Hypothalamus (tissue), 51 donors: ENCODE data around the gene SH2D3A.
"Not testable (repeated sequence)": the region's sequence is repeated elsewhere in the genome, so short reads cannot be mapped to it uniquely, and the experiment has no call there.

Source experiments
- DNase-seq, 51 donors: peaks; one replicate each; lab custom pipeline; 2025; lab: John Stamatoyannopoulos, UW

The SH2D3A gene

DNA sequence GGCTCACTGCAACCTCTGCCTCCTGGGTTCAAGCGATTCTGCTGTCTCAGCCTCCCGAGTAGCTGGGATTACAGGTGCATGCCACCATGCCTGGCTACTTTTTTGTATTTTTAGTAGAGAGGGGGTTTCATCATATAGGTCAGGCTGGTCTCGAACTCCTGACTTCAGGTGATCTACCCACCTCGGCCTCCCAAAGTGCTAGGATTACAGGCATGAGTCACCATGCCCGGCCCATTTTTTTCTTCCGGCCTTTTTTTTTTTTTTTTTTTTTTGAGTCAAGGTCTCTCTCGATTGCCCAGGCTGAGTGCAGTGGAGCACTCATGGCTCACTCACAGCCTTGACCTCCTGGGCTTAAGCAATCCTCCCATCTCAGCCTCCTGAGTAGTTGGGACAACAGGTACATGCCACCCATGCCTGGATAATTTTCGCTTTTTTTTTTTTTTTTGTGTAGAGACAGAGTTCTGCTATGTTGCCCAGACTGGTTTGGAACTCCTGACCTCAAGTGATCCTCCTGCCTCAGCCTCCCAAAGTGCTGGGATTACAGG is 4.9 kb downstream of the SH2D3A start:
- not testable (repeated sequence) for DNase-seq

DNA sequence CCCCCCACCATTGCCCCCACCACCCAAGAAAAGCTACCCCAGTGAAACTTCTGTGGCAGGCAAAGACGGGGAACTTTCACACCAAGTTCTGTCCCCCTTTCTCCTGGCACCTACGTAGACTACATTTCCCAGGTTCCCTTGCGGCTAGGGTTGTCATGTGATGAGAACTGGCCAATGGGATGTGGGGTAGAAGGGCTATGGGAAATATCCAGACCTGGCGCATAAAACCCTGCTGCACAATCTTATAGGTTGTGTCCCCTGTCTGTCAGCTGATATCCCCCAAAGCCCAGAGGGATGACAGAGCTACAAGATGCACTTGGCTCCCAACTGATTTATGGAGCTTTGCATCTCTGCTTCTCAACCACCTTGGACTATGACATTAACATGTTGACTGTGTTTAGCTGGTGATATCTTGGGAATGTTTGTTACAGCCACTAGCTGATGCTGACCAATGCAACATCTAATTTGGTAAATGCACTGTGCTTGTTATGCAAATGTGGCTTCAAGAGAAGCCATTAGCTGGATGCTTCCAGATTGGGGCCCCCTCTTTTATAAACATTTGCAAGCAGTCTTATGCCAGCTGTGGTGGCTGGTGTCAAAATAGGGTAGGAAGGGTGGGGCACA is 6.1 kb downstream of the SH2D3A start:
- no peak for DNase-seq

DNA sequence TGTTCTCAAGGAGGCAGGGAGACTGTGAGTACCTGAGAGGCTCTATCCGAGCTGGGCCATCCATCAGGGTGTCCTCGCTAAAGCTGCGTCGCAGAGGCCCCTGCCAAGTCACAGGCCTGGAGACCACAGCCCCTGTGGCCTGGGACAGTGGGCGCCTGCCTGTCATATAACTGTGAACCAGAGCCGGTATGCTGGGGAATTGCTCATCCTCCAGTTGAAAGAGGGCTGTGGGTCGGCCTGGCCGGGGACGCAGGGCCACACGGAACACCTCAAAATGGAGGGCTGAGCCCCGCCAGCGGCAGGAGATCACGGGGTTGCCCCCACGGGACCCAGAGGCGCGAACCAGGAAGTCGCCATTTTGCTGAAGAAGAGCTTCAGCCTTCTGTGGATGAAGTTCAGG is 6.6 kb downstream of the SH2D3A start:
- no peak for DNase-seq

DNA sequence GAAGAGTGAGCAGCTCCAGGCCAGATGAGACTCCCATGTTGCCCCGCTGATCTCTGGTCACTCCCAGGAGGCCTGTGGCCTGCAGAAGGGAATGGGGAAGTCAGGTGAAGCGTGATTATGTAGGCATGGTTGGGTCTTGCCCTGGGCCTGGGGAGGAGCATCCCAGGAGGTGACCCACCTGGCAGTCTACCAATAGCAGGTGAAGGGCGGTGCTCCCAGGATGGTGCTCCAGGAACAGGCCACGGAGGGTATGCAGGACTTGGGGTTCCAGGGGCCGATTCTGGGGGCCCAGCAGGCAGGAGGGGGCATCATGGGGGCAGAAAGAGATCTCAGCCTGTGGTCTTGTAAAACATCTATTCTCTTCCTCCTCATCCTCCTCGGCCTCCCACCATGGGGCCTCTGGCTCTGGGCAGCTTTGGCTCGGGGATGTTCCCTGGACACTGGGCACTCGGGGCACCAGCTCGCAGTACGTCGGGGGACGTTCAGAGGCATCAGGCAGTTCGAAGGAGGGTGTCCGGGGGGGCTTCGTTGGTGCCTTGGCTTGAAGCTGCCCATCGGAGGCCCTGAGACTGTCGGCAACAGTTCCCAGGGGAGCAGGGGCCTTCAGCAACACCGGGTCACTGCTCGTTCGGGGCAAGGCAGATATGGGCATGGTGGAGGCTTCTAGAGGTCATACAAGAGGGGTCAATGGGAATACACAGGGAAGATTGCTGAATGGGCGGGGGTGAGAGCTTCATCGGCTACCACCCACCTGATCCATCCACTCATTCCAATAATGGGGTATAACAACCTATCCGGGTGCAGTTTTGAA is 12.4 kb downstream of the SH2D3A start:
- DNase-seq = no peak

DNA sequence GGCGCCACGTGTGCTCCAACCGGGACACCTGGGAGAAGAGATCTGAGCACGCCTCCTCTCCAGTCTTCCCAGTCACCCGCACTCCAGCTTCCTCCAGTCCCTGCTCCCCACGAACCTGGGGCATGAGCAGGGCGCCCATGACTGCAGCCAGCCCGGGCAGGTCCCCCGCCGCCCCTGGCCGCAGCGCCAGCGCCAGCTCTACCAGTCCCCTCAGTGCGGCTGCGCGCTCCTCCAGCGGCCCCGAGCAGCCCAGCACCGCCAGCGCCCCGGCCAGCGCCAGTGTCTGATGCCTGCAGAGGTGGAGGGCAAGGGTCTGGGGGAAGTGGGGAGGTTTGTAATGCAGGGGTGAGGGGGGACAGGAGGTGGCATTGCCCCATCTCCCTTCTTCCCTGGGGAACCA is 13.1 kb downstream of the SH2D3A start:
- DNase-seq = no peak

DNA sequence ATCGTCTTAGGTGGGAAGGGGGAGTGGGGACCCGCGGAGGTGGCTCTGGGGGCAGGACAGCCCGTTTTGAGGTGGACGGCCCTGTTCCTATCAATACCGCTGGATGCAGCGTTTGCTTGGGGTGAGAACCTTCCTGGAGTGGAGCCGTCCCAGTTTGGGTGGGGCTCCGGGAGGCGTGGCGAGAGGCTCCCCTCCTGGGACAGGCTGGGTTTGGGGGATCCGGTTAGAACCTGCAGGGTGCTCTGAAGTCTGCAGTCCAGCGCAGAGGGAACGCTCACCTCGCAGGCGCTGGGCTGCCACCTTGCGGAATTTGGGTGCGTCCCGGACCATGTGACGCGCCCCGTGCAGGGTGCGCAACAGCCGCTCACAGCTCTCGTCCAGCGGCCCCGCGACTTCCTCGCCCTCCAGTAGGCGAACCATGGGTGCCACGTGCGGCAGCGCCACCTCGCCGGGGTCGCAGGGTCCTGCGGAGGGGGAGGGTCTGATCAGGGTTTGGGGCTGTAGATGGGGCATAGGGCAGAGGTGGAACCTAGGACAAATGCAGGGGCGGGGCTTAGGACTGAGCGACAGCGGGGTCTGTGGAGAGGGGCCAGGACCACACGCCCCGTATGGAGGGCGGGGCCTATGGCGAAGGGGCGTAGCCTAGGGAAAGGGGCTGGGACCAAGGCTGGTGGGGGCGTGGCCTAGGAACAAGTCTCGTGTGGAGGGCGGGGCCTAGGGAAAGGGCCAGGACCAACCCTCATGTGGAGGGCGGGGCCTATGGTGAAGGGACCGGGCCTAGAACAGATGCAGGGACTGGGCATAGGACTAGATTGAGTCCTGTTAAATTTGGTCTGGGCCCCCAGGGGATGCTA is 13.8 kb downstream of the SH2D3A start:
- peak in 8 of 51 donors; percentile 2 to 31 (median 16) for DNase-seq

DNA sequence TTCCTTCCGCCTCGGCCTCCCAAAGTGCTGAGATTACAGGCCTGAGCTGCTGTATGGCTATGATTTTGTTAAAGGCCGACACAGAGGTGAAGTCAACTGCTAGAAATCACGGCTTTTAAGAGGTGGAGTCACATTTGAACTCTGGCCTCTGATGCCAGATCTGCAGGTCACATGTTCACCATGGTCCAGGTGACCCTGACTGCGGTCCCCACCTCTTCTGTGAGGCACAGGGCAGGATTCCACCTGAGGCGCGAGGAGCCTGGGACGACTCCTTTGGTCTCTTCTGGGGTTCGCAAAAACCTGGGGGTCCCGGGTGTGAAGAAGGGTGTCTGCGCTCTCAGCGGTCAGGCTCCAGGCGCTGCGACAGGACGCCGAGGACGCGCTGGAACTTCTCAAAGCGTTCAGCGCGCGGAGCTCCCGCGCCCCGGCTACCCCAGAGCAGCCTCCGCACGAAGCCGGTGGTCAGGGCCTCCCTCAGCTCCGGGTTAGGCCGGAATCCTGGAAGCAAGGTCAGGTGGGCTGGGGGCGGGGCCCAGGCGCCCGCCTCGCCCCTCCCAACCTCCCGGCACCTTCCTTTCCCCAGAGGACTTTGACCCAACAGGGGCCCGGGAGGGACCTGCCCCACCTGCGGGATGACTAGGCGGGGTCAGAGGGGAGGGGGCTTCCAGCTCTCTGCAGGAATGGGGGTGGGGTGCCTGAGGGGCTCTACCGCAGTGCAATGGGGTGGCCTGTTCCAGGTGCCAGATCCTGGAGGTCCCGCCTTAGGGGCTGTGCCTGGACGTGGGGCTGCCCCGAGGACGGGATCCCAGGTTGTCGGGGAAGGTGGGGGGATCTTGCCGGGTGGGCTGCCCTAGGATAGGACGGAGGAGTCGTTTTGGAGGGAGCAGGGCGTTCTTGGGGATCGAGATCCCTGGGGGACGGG is 14.7 kb downstream of the SH2D3A start:
- no peak for DNase-seq

DNA sequence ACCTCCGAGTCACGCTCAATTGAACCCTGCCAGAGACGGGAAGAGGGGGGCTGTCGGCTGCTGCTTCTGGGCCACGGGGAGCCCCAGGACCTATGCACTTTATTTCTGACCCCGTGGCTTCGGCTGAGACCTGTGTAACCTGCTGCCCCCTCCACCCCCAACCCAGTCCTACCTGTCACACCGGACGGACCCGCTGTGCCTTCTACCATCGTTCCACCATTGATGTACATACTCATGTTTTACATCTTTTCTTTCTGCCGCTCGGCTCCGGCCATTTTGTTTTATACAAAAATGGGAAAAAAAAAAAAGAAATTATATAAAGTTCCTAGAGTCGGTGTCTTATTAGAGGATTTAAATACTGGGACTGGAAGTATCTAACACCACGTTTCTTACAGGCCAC is 16.0 kb downstream of the SH2D3A start:
- no peak for DNase-seq

DNA sequence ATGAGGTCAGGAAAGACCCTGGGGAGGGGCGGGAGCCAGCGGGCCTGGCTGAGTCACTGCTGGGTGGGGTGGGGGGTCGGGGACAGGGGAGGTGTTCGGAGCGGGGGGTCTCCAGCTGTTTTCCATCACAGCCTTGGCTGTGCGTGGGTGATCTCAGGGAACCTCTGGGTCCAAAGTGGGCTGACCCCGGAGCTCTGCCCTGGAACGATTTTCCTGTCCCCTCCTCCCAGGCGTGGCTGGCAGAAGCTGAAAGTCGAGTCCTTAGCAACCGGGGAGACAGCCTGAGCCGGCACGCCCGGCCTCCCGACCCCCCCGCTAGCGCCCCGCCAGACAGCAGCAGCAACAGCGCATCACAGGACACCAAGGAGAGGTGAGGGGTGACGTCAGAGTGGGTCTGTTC is 17.2 kb downstream of the SH2D3A start:
- DNase-seq = no peak

DNA sequence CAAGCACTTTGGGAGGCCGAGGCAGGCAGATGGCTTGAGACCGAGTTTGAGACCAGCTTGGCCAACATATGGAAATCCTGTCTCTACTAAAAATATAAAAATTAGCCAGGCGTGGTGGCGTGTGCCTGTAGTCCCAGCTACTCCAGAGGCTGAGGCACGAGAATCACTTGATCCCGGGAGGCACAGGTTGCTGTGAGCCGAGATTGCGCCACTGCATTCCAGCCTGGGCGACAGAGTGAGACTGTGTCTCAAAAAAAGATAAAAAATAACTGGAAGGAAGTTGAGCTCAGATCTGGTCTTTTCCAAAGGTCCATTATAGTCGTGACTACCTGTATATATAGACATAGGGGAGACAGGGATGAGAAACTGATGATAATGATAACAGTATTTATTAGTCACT is 18.7 kb downstream of the SH2D3A start:
- not testable (repeated sequence) for DNase-seq

DNA sequence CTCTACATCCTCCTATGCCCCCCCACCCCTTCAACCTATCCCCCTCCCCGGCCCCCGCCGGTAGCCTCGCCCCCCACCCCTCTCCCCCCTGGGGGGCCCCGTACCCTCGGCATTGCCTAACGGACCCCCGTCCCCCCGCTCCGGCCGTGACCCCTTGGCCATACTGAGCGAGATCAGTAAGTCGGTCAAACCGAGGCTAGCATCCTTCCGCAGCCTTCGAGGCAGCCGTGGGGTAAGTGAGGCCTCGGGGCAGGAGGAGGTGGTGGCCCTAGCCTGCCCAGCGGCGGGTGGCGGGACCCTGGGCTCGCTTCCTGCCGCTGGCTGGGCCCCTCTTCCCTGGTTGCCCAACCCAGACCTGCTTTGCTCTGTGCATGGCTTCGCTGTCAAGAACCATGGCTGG is 21.3 kb downstream of the SH2D3A start:
- DNase-seq = no peak

DNA sequence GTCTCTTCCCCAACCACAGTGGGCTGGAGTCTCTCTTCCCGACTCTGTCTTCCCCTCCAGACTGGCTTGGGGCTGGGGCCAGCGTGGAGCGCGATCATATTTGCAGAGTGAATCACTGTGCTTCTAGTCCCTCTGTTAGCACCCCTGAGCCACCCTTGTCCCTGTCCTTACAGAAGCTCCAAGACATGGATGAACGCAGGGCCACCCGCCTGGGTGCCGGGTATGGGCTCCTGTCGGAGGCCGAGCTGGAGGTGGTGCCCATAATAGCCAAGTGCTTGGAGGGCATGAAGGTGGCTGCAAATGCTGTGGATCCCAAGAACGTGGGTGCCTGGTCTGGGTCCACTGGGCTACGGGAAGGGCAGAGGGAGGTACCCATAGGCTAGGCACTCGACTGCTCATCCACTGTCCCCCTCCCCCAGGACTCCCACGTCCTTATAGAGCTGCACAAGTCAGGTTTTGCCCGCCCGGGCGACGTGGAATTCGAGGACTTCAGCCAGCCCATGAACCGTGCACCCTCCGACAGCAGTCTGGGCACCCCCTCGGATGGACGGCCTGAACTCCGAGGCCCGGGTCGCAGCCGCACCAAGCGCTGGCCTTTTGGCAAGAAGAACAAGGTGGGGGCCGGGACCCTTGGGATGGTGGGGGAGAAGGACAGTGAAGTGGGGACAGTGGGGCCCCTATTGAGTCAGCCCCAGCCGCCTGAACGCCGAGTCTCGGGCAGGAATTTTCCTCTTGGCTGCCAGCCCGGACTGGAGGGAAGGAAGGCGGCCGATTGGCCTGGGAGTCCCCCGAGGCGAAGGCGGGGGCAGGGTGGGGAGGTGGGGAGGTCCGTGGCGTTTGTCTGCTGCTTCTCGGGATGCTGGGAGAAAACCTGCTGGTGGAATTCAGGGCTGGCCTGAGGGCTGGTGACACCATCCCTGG is 22.6 kb downstream of the SH2D3A start:
- peak in 43 of 51 donors; percentile 3 to 83 (median 58) for DNase-seq

DNA sequence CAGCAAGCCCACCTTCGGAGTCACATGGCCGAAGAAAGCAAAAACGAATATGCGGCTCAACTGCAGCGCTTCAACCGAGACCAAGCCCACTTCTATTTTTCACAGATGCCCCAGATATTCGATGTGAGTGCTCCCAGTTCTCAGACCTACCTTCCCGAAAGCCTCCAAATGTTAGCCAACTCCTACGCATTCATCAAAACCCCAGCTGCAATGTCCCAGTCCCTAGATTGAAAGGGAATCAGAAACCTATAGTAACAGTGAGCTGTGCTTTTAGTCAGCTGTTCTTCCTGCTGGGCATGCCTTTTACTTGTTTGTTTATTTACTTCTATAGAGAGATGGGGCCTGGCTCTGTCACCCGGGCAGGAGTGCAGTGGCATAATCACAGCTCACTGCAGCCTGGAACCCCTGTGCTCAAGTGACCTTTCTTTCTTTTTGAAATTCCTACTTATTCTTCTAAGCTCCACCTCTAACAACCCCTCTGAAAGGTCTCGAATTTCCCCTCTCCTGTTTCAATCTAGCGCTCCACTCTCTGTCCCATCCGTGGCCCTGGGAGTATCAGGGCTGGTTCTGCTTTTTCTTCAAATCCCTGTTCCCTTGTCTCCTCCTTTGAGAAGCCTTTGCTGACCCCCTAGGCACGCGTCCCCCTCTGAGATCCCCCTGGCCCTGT is 23.4 kb downstream of the SH2D3A start:
- no peak for DNase-seq

DNA sequence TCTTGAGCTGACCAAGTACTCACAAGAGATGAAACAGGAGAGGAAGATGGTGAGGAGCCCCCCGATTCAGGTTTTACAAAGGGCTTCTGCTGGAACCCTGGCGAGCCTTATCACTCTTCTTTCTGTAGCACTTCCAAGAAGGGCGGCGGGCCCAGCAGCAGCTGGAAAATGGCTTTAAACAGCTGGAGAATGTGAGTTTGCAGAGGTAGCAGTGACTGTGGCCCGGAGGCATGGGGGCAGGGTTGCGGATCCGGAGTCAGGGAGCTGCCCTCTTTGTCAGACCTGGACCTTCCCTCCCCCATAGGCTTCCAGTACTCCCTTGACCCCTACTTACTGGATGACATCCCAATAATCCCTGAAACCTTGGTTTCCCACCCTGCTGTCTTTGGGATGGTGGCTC is 24.2 kb downstream of the SH2D3A start:
- no peak for DNase-seq

DNA sequence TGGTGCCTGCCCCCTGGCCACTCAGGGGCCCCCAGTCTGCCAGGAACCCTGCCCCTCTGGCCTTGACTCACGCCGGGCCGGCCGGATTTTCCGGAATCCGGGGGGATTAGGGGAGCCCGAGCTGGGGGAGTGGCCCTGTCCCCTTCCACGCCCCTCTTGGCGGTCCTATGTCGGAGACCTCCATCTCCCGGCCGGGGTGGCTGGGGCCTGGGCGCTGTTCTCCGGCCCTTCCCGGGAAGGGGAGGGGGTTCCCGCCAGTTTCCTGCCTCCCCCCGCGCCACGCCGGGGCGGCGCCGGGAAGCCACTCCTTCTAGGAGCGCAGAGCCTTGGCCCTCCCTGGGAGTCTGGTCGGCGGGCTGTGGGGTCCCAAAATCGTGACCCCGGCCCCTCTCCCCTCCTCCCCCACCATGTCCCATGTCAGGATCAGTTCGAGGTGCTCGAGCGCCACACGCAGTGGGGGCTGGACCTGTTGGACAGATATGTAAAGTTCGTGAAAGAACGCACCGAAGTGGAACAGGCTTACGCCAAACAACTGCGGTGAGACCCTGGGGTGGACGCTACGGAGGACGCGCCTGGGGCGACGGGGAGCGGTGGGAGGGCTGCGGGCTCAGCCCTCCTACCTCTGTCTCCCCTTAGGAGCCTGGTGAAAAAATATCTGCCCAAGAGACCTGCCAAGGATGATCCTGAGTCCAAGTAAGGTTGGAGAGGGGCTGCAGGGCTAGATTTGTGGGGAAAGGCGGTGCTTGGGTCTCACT is 26.5 kb downstream of the SH2D3A start:
- DNase-seq = peak in 7 of 51 donors; percentile 12 to 33 (median 17)

DNA sequence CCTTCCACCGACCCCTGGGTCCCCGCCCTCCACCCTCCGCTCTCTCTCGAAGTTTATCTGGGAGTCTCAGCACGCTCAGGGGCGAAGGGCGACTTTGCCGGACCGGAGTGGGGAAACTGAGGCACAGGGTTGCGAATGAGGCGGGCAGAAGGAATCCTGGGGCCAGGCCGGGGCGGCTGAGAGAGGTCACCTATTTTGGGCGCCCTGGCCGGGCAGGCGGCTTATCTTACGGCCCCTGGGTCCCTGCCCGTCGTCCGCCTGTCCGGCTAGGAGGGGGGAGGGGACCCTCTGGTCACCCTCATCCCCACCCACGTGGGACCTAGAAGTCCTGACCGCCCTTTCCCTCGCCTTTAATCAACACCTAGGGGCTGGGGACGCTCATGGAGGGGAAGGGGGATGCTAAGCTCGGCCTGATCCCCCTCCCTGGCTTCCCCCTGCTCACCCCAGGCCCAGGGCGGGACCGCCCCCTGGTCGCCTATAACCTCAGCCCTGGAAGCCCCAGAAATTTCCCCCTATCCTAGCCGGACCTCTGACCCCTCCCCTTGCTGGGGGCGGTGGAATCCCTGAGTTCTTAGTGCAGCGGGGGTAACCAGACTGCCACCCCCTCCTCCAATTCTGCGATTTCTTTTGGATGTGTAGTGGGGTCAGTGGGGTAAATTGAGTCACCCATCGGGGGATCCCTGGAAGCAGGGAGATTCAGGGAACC is 27.2 kb downstream of the SH2D3A start:
- no peak for DNase-seq

DNA sequence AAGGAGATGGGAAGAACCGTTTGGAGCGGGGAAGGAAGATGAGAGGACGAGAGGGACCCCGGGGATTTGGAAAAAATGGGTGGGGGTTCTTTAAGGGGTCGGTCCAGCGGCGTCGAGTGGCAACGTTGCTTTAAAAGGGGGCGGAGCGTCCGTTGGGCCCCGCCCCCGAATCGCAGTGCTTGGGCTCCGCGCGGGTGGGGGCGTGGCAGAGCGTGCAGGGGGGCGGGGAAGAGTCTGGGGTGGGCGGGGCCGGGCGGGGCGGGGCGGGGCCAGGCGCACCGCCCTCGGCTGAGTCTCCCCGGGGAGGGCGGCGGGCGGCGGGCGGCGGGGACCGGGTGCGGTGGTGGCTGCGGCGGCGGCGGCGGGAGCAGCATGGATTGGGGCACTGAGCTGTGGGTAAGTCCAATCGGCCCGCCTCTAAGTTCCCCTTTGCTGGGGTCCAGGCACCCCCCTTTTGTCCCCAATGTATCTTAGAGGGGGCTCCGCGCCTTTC is 27.8 kb downstream of the SH2D3A start, which contains the start of gene TRIP10:
Gene TRIP10 (plus strand): TSS at position 291 of the 493 bp plus-strand sequence. CDS start 82 bp downstream, at position 373.
- DNase-seq = peak in 49 of 51 donors; percentile 10 to 86 (median 66)
